Suprapubic skin (tissue), 4 donors: ENCODE measurements around the gene ARHGAP10. TPM values are rescaled to one million over a fixed set of nuclear protein-coding genes. Genes with fewer than 3 reads are reported as not detected.

ENCODE experiments used
- DNase-seq, 2 donors: peaks; one replicate each; pipeline ENCODE4 v3.0.0-alpha.2; 2019; ENCODE audit warnings: low spot score in 2 of 2
- H3K27ac ChIP-seq: fragments of 200-600 bp; sonication (generic); one replicate; pipeline ENCODE4 v1.5.1; 2019
- H3K27me3 ChIP-seq: fragments of 200-600 bp; sonication (generic); one replicate; pipeline ENCODE4 v1.5.1; 2019
- H3K36me3 ChIP-seq: fragments of 200-600 bp; sonication (generic); one replicate; pipeline ENCODE4 v1.5.1; 2019
- H3K4me1 ChIP-seq: fragments of 200-600 bp; sonication (generic); one replicate; pipeline ENCODE4 v1.5.1; 2019
- H3K4me3 ChIP-seq: fragments of 200-600 bp; sonication (generic); one replicate; pipeline ENCODE4 v1.5.1; 2019; ENCODE audit warnings: mild to moderate bottlenecking
- H3K9me3 ChIP-seq: fragments of 200-600 bp; sonication (generic); one replicate; pipeline ENCODE4 v1.5.1; 2019
- CTCF ChIP-seq, 2 donors: fragments of 200-600 bp in 1 of 2; fragments of 450-650 bp in 1 of 2; sonication (generic) in 1 of 2; IDR thresholded peaks; one replicate each; pipeline ENCODE4 v1.5.1; 2016 to 2019; ENCODE audit warnings: antibody characterized with exemption in 2 of 2, mild to moderate bottlenecking in 1 of 2, moderate library complexity in 1 of 2
- EP300 ChIP-seq: sonication (generic); formaldehyde crosslinking; IDR thresholded peaks from one replicate; pipeline ENCODE4 v1.6.1; 2017; ENCODE audit warnings: antibody characterized with exemption
- POLR2A ChIP-seq, 2 donors: fragments of 450-650 bp; IDR thresholded peaks; one replicate each; pipeline ENCODE4 v1.6.1; 2017; ENCODE audit warnings: antibody characterized with exemption in 2 of 2, mild to moderate bottlenecking in 2 of 2, moderate library complexity in 2 of 2
- POLR2AphosphoS5 ChIP-seq, 3 donors: sonication (generic); formaldehyde crosslinking; IDR thresholded peaks; one replicate each; pipeline ENCODE4 v1.6.1; 2017; ENCODE audit warnings: antibody characterized with exemption in 3 of 3
- WGBS: methylation state at CpG from one replicate; pipeline ENCODE4 v1.1.5; 2018; 5-methylcytosine and 5-hydroxymethylcytosine counted together
- total RNA-seq, 4 donors: library from RNA; depleted of rRNA; stranded (reverse); fragments of >200 nt; gene quantifications; one replicate each; pipeline ENCODE4 v1.1.0, GENCODE V29; 2016

The ARHGAP10 gene
- total RNA-seq, 4 donors from 2014 or later: 32.5 to 59.0 (median 36.8) TPM

GRCh38 chr4:147853706-147854105 lies 121.8 kb downstream of the ARHGAP10 start:
- 68% methylated on average over 2 of the region's 2 CpGs for WGBS
- Histone ChIP-seq H3K27me3 (no peaks in the 10 kb centered on the region), H3K36me3 (no peaks in the 10 kb centered on the region), H3K4me1 (peaks cover 34% of the 10 kb centered on the region), H3K27ac (peak overlapping the region; percentile 79), H3K4me3 (no peak overlapping the region), H3K9me3 (no peaks in the 10 kb centered on the region)
- DNase-seq: no peak
- TF ChIP-seq POLR2A (IDR thresholded peaks at IDR 0.05) (no peak), EP300 (no peak), POLR2AphosphoS5 (IDR thresholded peaks at IDR 0.05) (no peak), CTCF (IDR thresholded peaks at IDR 0.05) (no peak)

- peaks cover 34% of the 10 kb centered on the region for H3K4me1 ChIP-seq
These were observed 122.3 kb downstream of the ARHGAP10 start for GRCh38 chr4:147854154-147854553.

GRCh38 chr4:147855571-147856009 lies 123.7 kb downstream of the ARHGAP10 start:
- Histone ChIP-seq H3K27ac (peak overlapping the region; percentile 79), H3K36me3 (no peaks in the 10 kb centered on the region), H3K4me1 (peaks cover 34% of the 10 kb centered on the region), H3K9me3 (no peaks in the 10 kb centered on the region), H3K27me3 (no peaks in the 10 kb centered on the region), H3K4me3 (no peak overlapping the region)
- no peak for DNase-seq
- 66% methylated on average over 1 of the region's 1 CpG for WGBS
- TF ChIP-seq EP300 (peak; percentile 84), POLR2A (IDR thresholded peaks at IDR 0.05) (no peak), POLR2AphosphoS5 (IDR thresholded peaks at IDR 0.05) (peak in 1 of 3 donors; percentile 80), CTCF (IDR thresholded peaks at IDR 0.05) (no peak)

More at GRCh38 chr4:147854154-147854553, 122.3 kb downstream of the ARHGAP10 start:
- no peaks in the 10 kb centered on the region for H3K9me3 ChIP-seq
- TF ChIP-seq POLR2AphosphoS5 (IDR thresholded peaks at IDR 0.05): no peak
- no peak for TF ChIP-seq EP300
- TF ChIP-seq CTCF (IDR thresholded peaks at IDR 0.05): no peak
- TF ChIP-seq POLR2A (IDR thresholded peaks at IDR 0.05): no peak
- H3K27me3 ChIP-seq: no peaks in the 10 kb centered on the region
- DNase-seq: no peak
- 71% methylated on average over 3 of the region's 3 CpGs for WGBS
- H3K4me3 ChIP-seq: no peak overlapping the region
- no peaks in the 10 kb centered on the region for H3K36me3 ChIP-seq
- H3K27ac ChIP-seq: peak overlapping the region; percentile 79

GRCh38 chr4:147860960-147861359 lies 129.1 kb downstream of the ARHGAP10 start:
- TF ChIP-seq POLR2AphosphoS5 (IDR thresholded peaks at IDR 0.05) (peak in 1 of 3 donors; percentile 42), CTCF (IDR thresholded peaks at IDR 0.05) (no peak), EP300 (no peak), POLR2A (IDR thresholded peaks at IDR 0.05) (no peak)
- no peak for DNase-seq
- Histone ChIP-seq H3K4me1 (peaks cover 25% of the 10 kb centered on the region), H3K36me3 (peaks cover 13% of the 10 kb centered on the region), H3K27me3 (no peaks in the 10 kb centered on the region), H3K4me3 (no peak overlapping the region), H3K9me3 (no peaks in the 10 kb centered on the region), H3K27ac (no peak overlapping the region)
- WGBS: 76% methylated on average over 15 of the region's 15 CpGs

GRCh38 chr4:147862043-147862692 lies 130.3 kb downstream of the ARHGAP10 start:
- TF ChIP-seq EP300: no peak
- no peak for TF ChIP-seq CTCF (IDR thresholded peaks at IDR 0.05)
- TF ChIP-seq POLR2A (IDR thresholded peaks at IDR 0.05): no peak
- no peak for TF ChIP-seq POLR2AphosphoS5 (IDR thresholded peaks at IDR 0.05)
- no peaks in the 10 kb centered on the region for H3K9me3 ChIP-seq
- no peaks in the 10 kb centered on the region for H3K27me3 ChIP-seq
- H3K4me1 ChIP-seq: peaks cover 24% of the 10 kb centered on the region
- DNase-seq: no peak
- H3K4me3 ChIP-seq: no peak overlapping the region
- 97% methylated on average over 10 of the region's 15 CpGs for WGBS
- H3K27ac ChIP-seq: no peak overlapping the region
- H3K36me3 ChIP-seq: peaks cover 13% of the 10 kb centered on the region
